ENCODE measurements around the gene AHDC1. TPM values are rescaled to one million over a fixed set of nuclear protein-coding genes. Genes with fewer than 3 reads are reported as not detected.

AHDC1 gene
- total and polyA plus RNA-seq, 2 of the 13 experiments (the other 11 are each of a cell fraction or from before 2014, with no cell fraction given), result 1.0 to 2.7 TPM

DNA sequence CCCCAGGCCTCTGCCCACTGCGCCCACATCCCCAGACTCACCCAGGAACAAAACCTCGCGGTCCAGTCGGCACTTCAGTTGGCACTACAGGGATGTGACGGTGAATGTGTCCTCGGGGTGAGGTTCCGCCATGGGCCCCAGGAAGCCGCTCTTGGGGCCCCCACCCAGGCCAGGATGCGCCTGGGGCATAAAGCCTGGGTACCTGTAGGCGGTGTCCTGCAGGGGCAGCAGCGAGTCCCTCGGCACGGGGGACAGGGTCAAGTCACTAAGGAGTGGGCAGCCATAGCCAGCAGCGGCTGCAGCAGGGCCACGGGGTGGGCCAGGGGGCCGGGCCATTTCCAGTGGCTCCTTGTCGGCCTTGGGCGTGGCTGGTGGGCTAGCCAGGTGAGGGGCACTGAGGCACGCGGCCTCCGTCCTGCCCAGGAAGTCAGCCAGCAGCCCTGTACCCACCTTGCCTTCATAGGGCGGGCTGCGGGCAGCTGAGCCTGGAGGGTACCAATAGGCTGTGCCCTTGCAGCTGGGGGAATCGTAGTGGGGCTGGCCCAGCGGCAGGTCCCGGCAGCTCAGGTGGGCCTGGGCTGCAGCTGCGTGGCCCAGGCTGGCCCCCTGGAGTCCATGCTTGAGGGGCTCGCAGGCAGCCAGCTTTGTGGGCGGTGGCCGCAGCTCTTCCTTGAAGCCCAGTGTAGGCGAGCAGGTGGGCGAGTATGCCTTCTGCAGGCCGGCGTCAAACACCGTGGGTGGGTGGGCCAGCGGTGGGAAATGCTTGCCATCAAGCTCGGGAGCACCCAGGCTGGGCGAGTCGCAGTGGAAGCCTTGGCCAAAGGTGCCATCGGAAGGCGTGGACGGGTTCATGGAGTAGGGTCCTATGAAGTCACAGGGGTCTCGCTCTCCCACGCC lies 56.5 kb downstream of the AHDC1 start:
- intact Hi-C loops (cut with micrococcal nuclease; ENCODE audit: unreplicated experiment), result no loop called here
- in situ Hi-C loops (cut with HindIII; ENCODE audit: extremely low pct_ligation_motif_present, low pct_unique_long_range_greater_than_20kb), result no loop called here
- TF ChIP-seq HNRNPLL (IDR thresholded peaks at IDR 0.05; ENCODE audit: low read depth, low read length, poor library complexity, severe bottlenecking), result no peak
- peak; percentile 81 for TF ChIP-seq AGO2 (optimal IDR thresholded peaks at IDR 0.05; ENCODE audit: low read depth, low read length)
- 0 out of 2 replicates have a peak, but pooled peaks have one; percentile 27 for TF ChIP-seq RAD21 (CRISPR knock-in tag; IDR thresholded peaks at IDR 0.05)
- 0 out of 2 replicates have a peak, but pooled peaks have one; percentile 54 for TF ChIP-seq HNRNPL (IDR thresholded peaks at IDR 0.05; ENCODE audit: low read depth, low read length)
- TF ChIP-seq ZFAT (CRISPR knock-in tag; conservative IDR thresholded peaks at IDR 0.05), result no peak
- TF ChIP-seq ZNF451 (CRISPR knock-in tag; IDR thresholded peaks at IDR 0.05), result no peak
- TF ChIP-seq ELF1 (CRISPR knock-in tag; IDR thresholded peaks at IDR 0.05), result no peak
- TF ChIP-seq, protein P1, sequence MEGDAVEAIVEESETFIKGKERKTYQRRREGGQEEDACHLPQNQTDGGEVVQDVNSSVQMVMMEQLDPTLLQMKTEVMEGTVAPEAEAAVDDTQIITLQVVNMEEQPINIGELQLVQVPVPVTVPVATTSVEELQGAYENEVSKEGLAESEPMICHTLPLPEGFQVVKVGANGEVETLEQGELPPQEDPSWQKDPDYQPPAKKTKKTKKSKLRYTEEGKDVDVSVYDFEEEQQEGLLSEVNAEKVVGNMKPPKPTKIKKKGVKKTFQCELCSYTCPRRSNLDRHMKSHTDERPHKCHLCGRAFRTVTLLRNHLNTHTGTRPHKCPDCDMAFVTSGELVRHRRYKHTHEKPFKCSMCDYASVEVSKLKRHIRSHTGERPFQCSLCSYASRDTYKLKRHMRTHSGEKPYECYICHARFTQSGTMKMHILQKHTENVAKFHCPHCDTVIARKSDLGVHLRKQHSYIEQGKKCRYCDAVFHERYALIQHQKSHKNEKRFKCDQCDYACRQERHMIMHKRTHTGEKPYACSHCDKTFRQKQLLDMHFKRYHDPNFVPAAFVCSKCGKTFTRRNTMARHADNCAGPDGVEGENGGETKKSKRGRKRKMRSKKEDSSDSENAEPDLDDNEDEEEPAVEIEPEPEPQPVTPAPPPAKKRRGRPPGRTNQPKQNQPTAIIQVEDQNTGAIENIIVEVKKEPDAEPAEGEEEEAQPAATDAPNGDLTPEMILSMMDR (CRISPR knock-in tag; IDR thresholded peaks at IDR 0.05), result peak; percentile 29; the same call in 1 of the 2 replicates
- TF ChIP-seq, protein P2, sequence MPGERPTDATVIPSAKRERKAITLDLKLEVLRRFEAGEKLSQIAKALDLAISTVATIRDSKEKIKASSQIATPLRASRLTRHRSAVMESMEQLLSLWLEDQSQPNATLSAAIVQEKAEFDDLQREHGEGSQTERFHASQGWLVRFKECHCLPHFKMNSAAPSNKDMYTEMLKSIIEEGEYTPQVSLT (CRISPR knock-in tag; IDR thresholded peaks at IDR 0.05; ENCODE audit: borderline replicate concordance, low read depth), result no peak
- no peak for TF ChIP-seq NFE2 (CRISPR knock-in tag; IDR thresholded peaks at IDR 0.05)
- TF ChIP-seq, protein P3, sequence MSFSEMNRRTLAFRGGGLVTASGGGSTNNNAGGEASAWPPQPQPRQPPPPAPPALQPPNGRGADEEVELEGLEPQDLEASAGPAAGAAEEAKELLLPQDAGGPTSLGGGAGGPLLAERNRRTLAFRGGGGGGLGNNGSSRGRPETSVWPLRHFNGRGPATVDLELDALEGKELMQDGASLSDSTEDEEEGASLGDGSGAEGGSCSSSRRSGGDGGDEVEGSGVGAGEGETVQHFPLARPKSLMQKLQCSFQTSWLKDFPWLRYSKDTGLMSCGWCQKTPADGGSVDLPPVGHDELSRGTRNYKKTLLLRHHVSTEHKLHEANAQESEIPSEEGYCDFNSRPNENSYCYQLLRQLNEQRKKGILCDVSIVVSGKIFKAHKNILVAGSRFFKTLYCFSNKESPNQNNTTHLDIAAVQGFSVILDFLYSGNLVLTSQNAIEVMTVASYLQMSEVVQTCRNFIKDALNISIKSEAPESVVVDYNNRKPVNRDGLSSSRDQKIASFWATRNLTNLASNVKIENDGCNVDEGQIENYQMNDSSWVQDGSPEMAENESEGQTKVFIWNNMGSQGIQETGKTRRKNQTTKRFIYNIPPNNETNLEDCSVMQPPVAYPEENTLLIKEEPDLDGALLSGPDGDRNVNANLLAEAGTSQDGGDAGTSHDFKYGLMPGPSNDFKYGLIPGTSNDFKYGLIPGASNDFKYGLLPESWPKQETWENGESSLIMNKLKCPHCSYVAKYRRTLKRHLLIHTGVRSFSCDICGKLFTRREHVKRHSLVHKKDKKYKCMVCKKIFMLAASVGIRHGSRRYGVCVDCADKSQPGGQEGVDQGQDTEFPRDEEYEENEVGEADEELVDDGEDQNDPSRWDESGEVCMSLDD (CRISPR knock-in tag; IDR thresholded peaks at IDR 0.05; ENCODE audit: borderline replicate concordance), result no peak
- TF ChIP-seq, protein P4, sequence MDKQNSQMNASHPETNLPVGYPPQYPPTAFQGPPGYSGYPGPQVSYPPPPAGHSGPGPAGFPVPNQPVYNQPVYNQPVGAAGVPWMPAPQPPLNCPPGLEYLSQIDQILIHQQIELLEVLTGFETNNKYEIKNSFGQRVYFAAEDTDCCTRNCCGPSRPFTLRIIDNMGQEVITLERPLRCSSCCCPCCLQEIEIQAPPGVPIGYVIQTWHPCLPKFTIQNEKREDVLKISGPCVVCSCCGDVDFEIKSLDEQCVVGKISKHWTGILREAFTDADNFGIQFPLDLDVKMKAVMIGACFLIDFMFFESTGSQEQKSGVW (CRISPR knock-in tag; IDR thresholded peaks at IDR 0.05; ENCODE audit: borderline replicate concordance), result no peak
- TF ChIP-seq, protein P5, sequence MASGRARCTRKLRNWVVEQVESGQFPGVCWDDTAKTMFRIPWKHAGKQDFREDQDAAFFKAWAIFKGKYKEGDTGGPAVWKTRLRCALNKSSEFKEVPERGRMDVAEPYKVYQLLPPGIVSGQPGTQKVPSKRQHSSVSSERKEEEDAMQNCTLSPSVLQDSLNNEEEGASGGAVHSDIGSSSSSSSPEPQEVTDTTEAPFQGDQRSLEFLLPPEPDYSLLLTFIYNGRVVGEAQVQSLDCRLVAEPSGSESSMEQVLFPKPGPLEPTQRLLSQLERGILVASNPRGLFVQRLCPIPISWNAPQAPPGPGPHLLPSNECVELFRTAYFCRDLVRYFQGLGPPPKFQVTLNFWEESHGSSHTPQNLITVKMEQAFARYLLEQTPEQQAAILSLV (CRISPR knock-in tag; IDR thresholded peaks at IDR 0.05; ENCODE audit: borderline replicate concordance), result no peak
- no peak for TF ChIP-seq ZNF546 (CRISPR knock-in tag; conservative IDR thresholded peaks at IDR 0.05)

More for the DNA sequence above, 56.5 kb downstream of the AHDC1 start:
- Histone ChIP-seq H3K27ac (ENCODE audit: extremely low read length, insufficient read depth, low read length) (no peak overlapping the region), H3K4me1 (ENCODE audit: insufficient read depth, low read length) (peaks cover 30% of the 10 kb centered on the region), H3K4me2 (ENCODE audit: low read depth, low read length) (no peak overlapping the region), H4K20me1 (ENCODE audit: insufficient read depth, low read length) (no peaks in the 10 kb centered on the region), H3K27me3 (ENCODE audit: control insufficient read depth in 1 of 2, insufficient read depth in 2 of 2, low read length in 2 of 2) (no peaks in the 10 kb centered on the region), H3K36me3 (replicated peaks in 1 of 2; ENCODE audit: control insufficient read depth in 1 of 2, insufficient read depth in 2 of 2, low read length in 2 of 2) (peaks cover 4% of the 10 kb centered on the region in 2 experiments; a peak in 4 of 5 replicates), H2AFZ (ENCODE audit: low read length) (no peak overlapping the region), H3K4me3 (replicated peaks in 1 of 3; ENCODE audit: insufficient read depth in 1 of 3, low read depth in 2 of 3, low read length in 3 of 3) (no peak overlapping the region), H3K9ac (ENCODE audit: insufficient read depth, low read depth, low read length) (no peak overlapping the region), H3K9me3 (ENCODE audit: low read length) (no peaks in the 10 kb centered on the region), H3K79me2 (ENCODE audit: insufficient read depth, low read length) (peaks cover 8% of the 10 kb centered on the region)
- ChIA-PET CTCF (ENCODE audit: low intra/inter-chr PET ratio, low total read pairs) (no interaction called here), POLR2A (no interaction called here)
- DNase-seq (ENCODE audit: low spot score) (no peak), FAIRE-seq (no peak), ATAC-seq (no peak)
- BruUV-seq (replicated peaks), result no TSS peak
- WGBS (ENCODE audit: low lambda C conversion rate), result 94% methylated on average over 29 of the region's 44 CpGs

All from HepG2 (cell line).